ENCODE results near the gene SETD2. TPM values are rescaled to one million over a fixed set of nuclear protein-coding genes. Genes with fewer than 3 reads are reported as not detected.

The SETD2 gene
- total and polyA plus RNA-seq, 2 of the 8 experiments (the other 6 are each of a cell fraction or from before 2014, with no cell fraction given) = 15.7 to 46.3 TPM

DNA sequence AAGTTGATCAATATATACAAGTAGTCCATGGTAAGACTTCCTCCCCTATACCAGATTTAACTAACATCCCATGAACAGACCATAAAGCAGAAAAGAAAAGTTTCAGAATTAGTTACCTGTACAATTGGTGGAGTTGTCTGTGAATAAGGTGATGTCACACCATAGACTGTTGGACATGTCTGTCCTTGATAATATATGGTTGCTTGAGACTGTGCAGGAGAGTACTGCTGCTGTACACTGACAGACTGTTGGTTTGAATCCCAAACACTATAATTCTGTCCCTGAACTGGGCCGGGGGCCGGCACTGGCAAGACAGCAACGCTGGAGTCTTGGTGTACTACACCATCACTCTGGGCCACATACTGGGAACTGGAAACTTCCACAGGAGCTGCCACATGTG is 107.2 kb downstream of the SETD2 start:
- no peaks in the 10 kb centered on the region for H3K23me2 ChIP-seq (ENCODE audit: low read depth, low read length)
- H2BK12ac ChIP-seq (ENCODE audit: low read depth, low read length) = no peak overlapping the region
- H4K5ac ChIP-seq (ENCODE audit: insufficient read length, low read depth, low read length) = no peak overlapping the region
- H3K4me3 ChIP-seq (ENCODE audit: extremely low read depth in 1 of 4, insufficient read depth in 2 of 4, low read depth in 3 of 4, low read length in 4 of 4) = no peak overlapping the region
- H3K4ac ChIP-seq (replicated peaks; ENCODE audit: insufficient read length, low read depth, low read length) = no peak overlapping the region
- H2AK5ac ChIP-seq (ENCODE audit: low read depth, low read length) = no peak overlapping the region
- peaks cover 3 to 20% (median 6%) of the 10 kb centered on the region in 4 experiments; a peak in 5 of 8 replicates for H3K36me3 ChIP-seq (ENCODE audit: control insufficient read depth in 2 of 4, insufficient read depth in 4 of 4, low read length in 3 of 4)
- no peaks in the 10 kb centered on the region; the same call in none of the 2 replicates for H3K79me1 ChIP-seq (ENCODE audit: low read depth, low read length)
- DNase-seq (ENCODE audit: low read depth in 1 of 2, low spot score in 2 of 2) = no peak
- H2BK120ac ChIP-seq (replicated peaks; ENCODE audit: low read depth, low read length) = no peak overlapping the region
- H2BK20ac ChIP-seq (ENCODE audit: low read length) = no peak overlapping the region
- 88% methylated on average over 3 of the region's 3 CpGs; no CpG with 5 or more reads in 1 of the 2 experiments for WGBS, 2 experiments (ENCODE audit: extremely low coverage in 1 of 2, insufficient coverage in 1 of 2, insufficient read length in 1 of 2, insufficient replicate concordance in 2 of 2, low coverage in 1 of 2, low lambda C conversion rate in 2 of 2, missing lambda C conversion rate in 1 of 2)
- ChIA-PET POLR2A (ENCODE audit: partially characterized antibody) (no interaction called here), CTCF (ENCODE audit: partially characterized antibody) (interaction anchor here (1.4 kb wide), 1 partner anchor 315 kb away, joined by 3 read pairs; no protein-coding TSS in a partner anchor)
- H3K79me2 ChIP-seq (ENCODE audit: control insufficient read depth in 1 of 2, insufficient read depth in 2 of 2, low read length in 2 of 2) = peaks cover 0 to 8% of the 10 kb centered on the region in 2 experiments; a peak in 1 of 4 replicates
- no peak overlapping the region for H2BK15ac ChIP-seq (ENCODE audit: low read length)
- H4K20me1 ChIP-seq (replicated peaks in 1 of 2; ENCODE audit: control insufficient read depth in 1 of 2, insufficient read depth in 2 of 2, low read length in 2 of 2) = peaks cover 0 to 1% of the 10 kb centered on the region in 2 experiments
- H4K8ac ChIP-seq (ENCODE audit: extremely low read depth, insufficient read depth, low read length) = no peak overlapping the region
- H3K9me3 ChIP-seq (ENCODE audit: insufficient read depth in 2 of 2, low read depth in 1 of 2, low read length in 1 of 2) = no peaks in the 10 kb centered on the region
- no peaks in the 10 kb centered on the region for H3K27me3 ChIP-seq (replicated peaks in 1 of 4; ENCODE audit: control insufficient read depth in 3 of 4, extremely low read depth in 1 of 4, insufficient read depth in 3 of 4, low read length in 3 of 4)
- no peak overlapping the region for H3K23ac ChIP-seq (ENCODE audit: insufficient read length)
- H3K18ac ChIP-seq (ENCODE audit: extremely low read depth, low read length) = no peak overlapping the region
- no peaks in the 10 kb centered on the region for H3K4me1 ChIP-seq (replicated peaks in 1 of 4; ENCODE audit: control insufficient read depth in 3 of 4, insufficient read depth in 4 of 4, low read length in 3 of 4)
- no peak overlapping the region for H3K14ac ChIP-seq (ENCODE audit: insufficient read length)
- no peak overlapping the region for H3K4me2 ChIP-seq (ENCODE audit: insufficient read depth in 1 of 2, low read depth in 2 of 2, low read length in 2 of 2)
- no peak overlapping the region for H3K56ac ChIP-seq (replicated peaks; ENCODE audit: insufficient read length, low read depth, low read length)
- no peak overlapping the region for H3K9ac ChIP-seq (replicated peaks in 1 of 4; ENCODE audit: extremely low read depth in 1 of 4, low read depth in 3 of 4, low read length in 3 of 4)
- H2BK5ac ChIP-seq (ENCODE audit: low read depth, low read length) = no peak overlapping the region
- FAIRE-seq = no peak
- no peak overlapping the region for H2AFZ ChIP-seq (ENCODE audit: low read length)
- H4K91ac ChIP-seq (replicated peaks; ENCODE audit: insufficient read length, low read length) = no peak overlapping the region
- H3K27ac ChIP-seq (ENCODE audit: low read depth, low read length) = no peak overlapping the region
- TF ChIP-seq TCF12 (IDR thresholded peaks at IDR 0.05; ENCODE audit: low read depth, low read length) (no peak), HDAC6 (IDR thresholded peaks at IDR 0.05; ENCODE audit: low read depth, low read length) (no peak), SP2 (IDR thresholded peaks at IDR 0.05; ENCODE audit: low read length) (no peak)
- TF ChIP-seq, protein P1, sequence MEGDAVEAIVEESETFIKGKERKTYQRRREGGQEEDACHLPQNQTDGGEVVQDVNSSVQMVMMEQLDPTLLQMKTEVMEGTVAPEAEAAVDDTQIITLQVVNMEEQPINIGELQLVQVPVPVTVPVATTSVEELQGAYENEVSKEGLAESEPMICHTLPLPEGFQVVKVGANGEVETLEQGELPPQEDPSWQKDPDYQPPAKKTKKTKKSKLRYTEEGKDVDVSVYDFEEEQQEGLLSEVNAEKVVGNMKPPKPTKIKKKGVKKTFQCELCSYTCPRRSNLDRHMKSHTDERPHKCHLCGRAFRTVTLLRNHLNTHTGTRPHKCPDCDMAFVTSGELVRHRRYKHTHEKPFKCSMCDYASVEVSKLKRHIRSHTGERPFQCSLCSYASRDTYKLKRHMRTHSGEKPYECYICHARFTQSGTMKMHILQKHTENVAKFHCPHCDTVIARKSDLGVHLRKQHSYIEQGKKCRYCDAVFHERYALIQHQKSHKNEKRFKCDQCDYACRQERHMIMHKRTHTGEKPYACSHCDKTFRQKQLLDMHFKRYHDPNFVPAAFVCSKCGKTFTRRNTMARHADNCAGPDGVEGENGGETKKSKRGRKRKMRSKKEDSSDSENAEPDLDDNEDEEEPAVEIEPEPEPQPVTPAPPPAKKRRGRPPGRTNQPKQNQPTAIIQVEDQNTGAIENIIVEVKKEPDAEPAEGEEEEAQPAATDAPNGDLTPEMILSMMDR (IDR thresholded peaks at IDR 0.05; ENCODE audit: control extremely low read depth in 1 of 3, insufficient read depth in 1 of 3, low read depth in 1 of 3, low read length in 3 of 3) = no peak

Measured in H1 (cell line).